Spleen (tissue), 11 donors: ENCODE measurements around the gene GSDME. TPM values are rescaled to one million over a fixed set of nuclear protein-coding genes. Genes with fewer than 3 reads are reported as not detected.

Experiments
- DNase-seq: peaks from one replicate; pipeline ENCODE4 v3.0.0-alpha.2; 2020
- H3K27ac ChIP-seq, 8 donors: fragments of 200-600 bp; sonication (generic) in 7 of 8; 1 replicate in 4 of 8; 2 replicates in 4 of 8; pipeline versions ENCODE4 v1.5.0 to v1.8.0; 2016 to 2021; ENCODE audit warnings: inconsistent platforms in 4 of 8, mild to moderate bottlenecking in 4 of 8, moderate library complexity in 1 of 8
- H3K27me3 ChIP-seq, 7 donors: fragments of 200-600 bp; sonication (generic) in 6 of 7; replicated peaks in 1 of 7; 1 replicate in 4 of 7; 2 replicates in 3 of 7; pipeline versions ENCODE4 v1.5.0 to v1.8.0; 2016 to 2021; ENCODE audit warnings: inconsistent platforms in 3 of 7, mild to moderate bottlenecking in 1 of 7
- H3K36me3 ChIP-seq, 6 donors: fragments of 200-600 bp; sonication (generic) in 5 of 6; 1 replicate in 4 of 6; 2 replicates in 2 of 6; pipeline versions ENCODE4 v1.5.0 to v1.8.0; 2016 to 2021; ENCODE audit warnings: inconsistent platforms in 2 of 6
- H3K4me1 ChIP-seq, 6 donors: fragments of 200-600 bp; sonication (generic) in 5 of 6; 1 replicate in 3 of 6; 2 replicates in 3 of 6; pipeline versions ENCODE4 v1.5.0 to v1.8.0; 2016 to 2021; ENCODE audit warnings: inconsistent platforms in 3 of 6
- H3K4me3 ChIP-seq, 8 donors: fragments of 200-600 bp; sonication (generic) in 7 of 8; 1 replicate in 4 of 8; 2 replicates in 4 of 8; pipeline versions ENCODE4 v1.5.0 to v1.8.0; 2016 to 2021; ENCODE audit warnings: inconsistent platforms in 4 of 8, mild to moderate bottlenecking in 4 of 8, moderate library complexity in 2 of 8
- H3K9me3 ChIP-seq, 8 donors: fragments of 200-600 bp; sonication (generic) in 7 of 8; 1 replicate in 4 of 8; 2 replicates in 4 of 8; pipeline versions ENCODE4 v1.5.0 to v1.8.0; 2016 to 2021; ENCODE audit warnings: inconsistent platforms in 4 of 8
- CTCF ChIP-seq, 11 experiments: fragments of 200-600 bp in 7 of 11; fragments of 450-650 bp in 4 of 11; sonication (generic) in 4 of 11; IDR thresholded peaks in 8 of 11; conservative IDR thresholded peaks in 3 of 11; 1 replicate in 7 of 11; 2 replicates in 4 of 11; pipeline versions ENCODE4 v1.4.0 to v1.8.0; 2016 to 2021; ENCODE audit warnings: antibody characterized with exemption in 11 of 11, inconsistent platforms in 4 of 11, mild to moderate bottlenecking in 1 of 11
- POLR2A ChIP-seq, 3 donors: fragments of 450-650 bp; IDR thresholded peaks; one replicate each; pipeline ENCODE4 v1.5.1; 2017; ENCODE audit warnings: antibody characterized with exemption in 3 of 3, mild to moderate bottlenecking in 1 of 3
- POLR2AphosphoS5 ChIP-seq, 3 donors: sonication (generic); formaldehyde crosslinking; IDR thresholded peaks; one replicate each; pipeline ENCODE4 v1.5.1; 2017; ENCODE audit warnings: antibody characterized with exemption in 3 of 3
- WGBS, 5 donors: extraction: QIAGEN DNeasy Blood & Tissue Kit in 3 of 5; methylation state at CpG; one replicate each; pipeline versions ENCODE4 v1.1.5 to v1.1.7; 2013 to 2018; 5-methylcytosine and 5-hydroxymethylcytosine counted together
- intact Hi-C: fragments of 100-400 bp; cut with DNase I; formaldehyde crosslinking; loops from one replicate; pipeline ENCODE4 v1.15.0; 2023; ENCODE audit warnings: low total_unique reads
- polyA plus RNA-seq, 3 donors: library from polyadenylated mRNA; stranded (reverse); fragments of 200-250 nt; gene quantifications; one replicate each; pipeline ENCODE4 v1.2.1, GENCODE V29; 2013
- total RNA-seq, 7 donors: library from RNA; depleted of rRNA in 3 of 7; stranded (reverse); fragments of >200 nt in 3 of 7; fragmentation: NEBNext Ultra II Directional in 4 of 7; extraction: Animal tissue kit (Norgen Biotek cat#: 25700) in 4 of 7; gene quantifications; one replicate each; pipeline versions ENCODE4 v1.1.0 to v1.2.1, GENCODE V29; 2016 to 2021
- donor health status: healthy with polysubstance abuse.
- donor health status: DM: no; HTN: no; CAD: no; lungs with moderate emphysema.
- donor health status: DM: no; HTN: no; CAD: no.
- donor health status: Bipolar disorder and iron deficiency.
- donor health status: healthy.
- donor health status: DM: no; HTN: no; CAD: no.
- donor health status: DM: yes; HTN: yes; CAD: no.

Gene GSDME
- total and polyA plus RNA-seq, 10 donors = 2.3 to 9.7 (median 4.2) TPM

GRCh38 chr7:24660546-24660945, 96.7 kb downstream of the GSDME start:
- Histone ChIP-seq H3K9me3 (no peaks in the 10 kb centered on the region), H3K4me3 (no peak overlapping the region), H3K4me1 (no peaks in the 10 kb centered on the region), H3K36me3 (peaks cover 0 to 3% (median 0%) of the 10 kb centered on the region in 6 donors), H3K27ac (no peak overlapping the region), H3K27me3 (no peaks in the 10 kb centered on the region)
- no peak for TF ChIP-seq POLR2A (IDR thresholded peaks at IDR 0.05)
- no peak for TF ChIP-seq POLR2AphosphoS5 (IDR thresholded peaks at IDR 0.05)
- no peak for TF ChIP-seq CTCF (IDR thresholded peaks at IDR 0.05 in 8 of 11, conservative IDR thresholded peaks at IDR 0.05 in 3 of 11)
- intact Hi-C loops = loop anchor here (10.0 kb wide), 2 partner anchors 256 to 366 kb away; no protein-coding TSS in a partner anchor
- 76 to 87% (median 84%) methylated on average over 2 of the region's 2 CpGs for WGBS, 5 donors
- no peak for DNase-seq

- intact Hi-C loops = no loop called here
- Histone ChIP-seq H3K4me1 (no peaks in the 10 kb centered on the region), H3K4me3 (no peak overlapping the region), H3K27me3 (no peaks in the 10 kb centered on the region), H3K27ac (no peak overlapping the region), H3K9me3 (no peaks in the 10 kb centered on the region), H3K36me3 (peaks cover 0 to 3% (median 0%) of the 10 kb centered on the region in 6 donors)
- TF ChIP-seq POLR2A (IDR thresholded peaks at IDR 0.05) = no peak
- TF ChIP-seq POLR2AphosphoS5 (IDR thresholded peaks at IDR 0.05) = no peak
- no peak for TF ChIP-seq CTCF (IDR thresholded peaks at IDR 0.05 in 8 of 11, conservative IDR thresholded peaks at IDR 0.05 in 3 of 11)
- no peak for DNase-seq
- WGBS, 5 donors = 71 to 79% (median 77%) methylated on average over 2 of the region's 2 CpGs
Measured at GRCh38 chr7:24659505-24659904, 97.8 kb downstream of the GSDME start.

GRCh38 chr7:24657980-24658379, 99.3 kb downstream of the GSDME start:
- intact Hi-C loops = no loop called here
- no peak for DNase-seq
- no peak for TF ChIP-seq CTCF (IDR thresholded peaks at IDR 0.05 in 8 of 11, conservative IDR thresholded peaks at IDR 0.05 in 3 of 11)
- no peak for TF ChIP-seq POLR2A (IDR thresholded peaks at IDR 0.05)
- TF ChIP-seq POLR2AphosphoS5 (IDR thresholded peaks at IDR 0.05) = no peak

GRCh38 chr7:24656608-24657007, 100.7 kb downstream of the GSDME start:
- Histone ChIP-seq H3K9me3 (no peaks in the 10 kb centered on the region), H3K27me3 (no peaks in the 10 kb centered on the region), H3K27ac (no peak overlapping the region), H3K4me3 (no peak overlapping the region), H3K4me1 (peaks cover 0 to 17% (median 2%) of the 10 kb centered on the region in 6 donors), H3K36me3 (peaks cover 0 to 3% (median 0%) of the 10 kb centered on the region in 6 donors)
- intact Hi-C loops = no loop called here
- DNase-seq = no peak
- 93 to 98% (median 94%) methylated on average over 6 of the region's 6 CpGs for WGBS, 5 donors
- TF ChIP-seq POLR2A (IDR thresholded peaks at IDR 0.05) (no peak), CTCF (IDR thresholded peaks at IDR 0.05 in 8 of 11, conservative IDR thresholded peaks at IDR 0.05 in 3 of 11) (no peak), POLR2AphosphoS5 (IDR thresholded peaks at IDR 0.05) (no peak)

More at GRCh38 chr7:24657980-24658379, 99.3 kb downstream of the GSDME start:
- Histone ChIP-seq H3K4me1 (peaks cover 0 to 10% (median 0%) of the 10 kb centered on the region in 6 donors), H3K36me3 (peaks cover 0 to 3% (median 0%) of the 10 kb centered on the region in 6 donors), H3K4me3 (no peak overlapping the region), H3K9me3 (no peaks in the 10 kb centered on the region), H3K27ac (no peak overlapping the region), H3K27me3 (no peaks in the 10 kb centered on the region)
